ENCODE results near the gene SLC24A2.

SLC24A2 gene

DNA sequence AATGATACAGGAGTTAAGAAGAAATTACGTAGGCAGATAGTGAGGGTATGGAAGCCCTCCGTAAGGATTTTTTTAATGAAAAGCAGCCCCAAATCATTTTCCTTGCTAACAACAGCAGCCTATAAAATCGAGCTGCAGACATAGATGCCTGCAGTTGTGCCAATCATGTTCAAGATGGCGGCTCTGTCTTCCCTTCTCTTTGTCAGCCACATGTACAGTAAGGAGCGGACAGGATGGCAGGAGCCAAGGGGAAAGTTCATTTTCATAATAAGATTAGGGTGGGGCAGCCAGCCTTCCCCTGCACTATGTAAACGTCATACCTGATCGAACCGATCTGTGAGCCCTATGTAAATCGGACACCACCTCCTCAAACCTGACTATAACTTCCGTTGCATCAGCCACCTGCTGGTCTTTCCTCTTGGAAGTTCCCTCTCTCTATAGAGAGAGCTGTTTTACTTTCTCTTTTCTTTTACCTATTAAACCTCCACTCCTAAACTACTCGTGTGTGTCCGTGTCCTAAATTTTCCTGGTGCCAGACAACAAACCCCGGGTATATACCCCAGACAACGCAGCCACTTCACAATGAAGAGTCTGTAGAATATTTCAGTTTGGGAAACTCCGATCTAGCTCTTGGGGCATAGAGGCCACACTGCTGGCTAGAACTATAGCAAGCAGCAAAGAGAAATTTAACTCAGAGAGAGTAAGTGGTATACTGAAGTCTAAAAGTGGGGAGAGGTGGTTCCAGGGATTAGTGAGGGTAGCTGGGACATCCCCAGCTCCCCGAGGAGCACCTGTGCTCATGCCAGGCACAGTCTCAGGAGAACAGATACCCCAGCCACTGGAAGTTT is 20.8 kb upstream of the SLC24A2 start:
- TF ChIP-seq, protein P1, sequence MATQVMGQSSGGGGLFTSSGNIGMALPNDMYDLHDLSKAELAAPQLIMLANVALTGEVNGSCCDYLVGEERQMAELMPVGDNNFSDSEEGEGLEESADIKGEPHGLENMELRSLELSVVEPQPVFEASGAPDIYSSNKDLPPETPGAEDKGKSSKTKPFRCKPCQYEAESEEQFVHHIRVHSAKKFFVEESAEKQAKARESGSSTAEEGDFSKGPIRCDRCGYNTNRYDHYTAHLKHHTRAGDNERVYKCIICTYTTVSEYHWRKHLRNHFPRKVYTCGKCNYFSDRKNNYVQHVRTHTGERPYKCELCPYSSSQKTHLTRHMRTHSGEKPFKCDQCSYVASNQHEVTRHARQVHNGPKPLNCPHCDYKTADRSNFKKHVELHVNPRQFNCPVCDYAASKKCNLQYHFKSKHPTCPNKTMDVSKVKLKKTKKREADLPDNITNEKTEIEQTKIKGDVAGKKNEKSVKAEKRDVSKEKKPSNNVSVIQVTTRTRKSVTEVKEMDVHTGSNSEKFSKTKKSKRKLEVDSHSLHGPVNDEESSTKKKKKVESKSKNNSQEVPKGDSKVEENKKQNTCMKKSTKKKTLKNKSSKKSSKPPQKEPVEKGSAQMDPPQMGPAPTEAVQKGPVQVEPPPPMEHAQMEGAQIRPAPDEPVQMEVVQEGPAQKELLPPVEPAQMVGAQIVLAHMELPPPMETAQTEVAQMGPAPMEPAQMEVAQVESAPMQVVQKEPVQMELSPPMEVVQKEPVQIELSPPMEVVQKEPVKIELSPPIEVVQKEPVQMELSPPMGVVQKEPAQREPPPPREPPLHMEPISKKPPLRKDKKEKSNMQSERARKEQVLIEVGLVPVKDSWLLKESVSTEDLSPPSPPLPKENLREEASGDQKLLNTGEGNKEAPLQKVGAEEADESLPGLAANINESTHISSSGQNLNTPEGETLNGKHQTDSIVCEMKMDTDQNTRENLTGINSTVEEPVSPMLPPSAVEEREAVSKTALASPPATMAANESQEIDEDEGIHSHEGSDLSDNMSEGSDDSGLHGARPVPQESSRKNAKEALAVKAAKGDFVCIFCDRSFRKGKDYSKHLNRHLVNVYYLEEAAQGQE (IDR thresholded peaks at IDR 0.05; ENCODE audit: insufficient read depth in 1 of 2, low read depth in 2 of 2, low read length in 2 of 2): no peak
- TF ChIP-seq FOXP2 (optimal IDR thresholded peaks at IDR 0.05; ENCODE audit: borderline replicate concordance, extremely low read depth, extremely low read length, insufficient read depth) (no peak), TAF1 (IDR thresholded peaks at IDR 0.05; ENCODE audit: borderline replicate concordance, insufficient read depth, low read length) (no peak), SIN3A (IDR thresholded peaks at IDR 0.05; ENCODE audit: borderline replicate concordance, insufficient read depth, low read length) (no peak), POLR2AphosphoS5 (IDR thresholded peaks at IDR 0.05; ENCODE audit: low read depth, low read length) (no peak)

- TF ChIP-seq FOXP2 (optimal IDR thresholded peaks at IDR 0.05; ENCODE audit: borderline replicate concordance, extremely low read depth, extremely low read length, insufficient read depth) (no peak), TAF1 (IDR thresholded peaks at IDR 0.05; ENCODE audit: borderline replicate concordance, insufficient read depth, low read length) (no peak), POLR2AphosphoS5 (IDR thresholded peaks at IDR 0.05; ENCODE audit: low read depth, low read length) (no peak), SIN3A (IDR thresholded peaks at IDR 0.05; ENCODE audit: borderline replicate concordance, insufficient read depth, low read length) (no peak)
- TF ChIP-seq, protein P1 (IDR thresholded peaks at IDR 0.05; ENCODE audit: insufficient read depth in 1 of 2, low read depth in 2 of 2, low read length in 2 of 2): no peak
Measured at GRCh38 chr9:19807182-19807892, 18.5 kb upstream of the SLC24A2 start.

DNA sequence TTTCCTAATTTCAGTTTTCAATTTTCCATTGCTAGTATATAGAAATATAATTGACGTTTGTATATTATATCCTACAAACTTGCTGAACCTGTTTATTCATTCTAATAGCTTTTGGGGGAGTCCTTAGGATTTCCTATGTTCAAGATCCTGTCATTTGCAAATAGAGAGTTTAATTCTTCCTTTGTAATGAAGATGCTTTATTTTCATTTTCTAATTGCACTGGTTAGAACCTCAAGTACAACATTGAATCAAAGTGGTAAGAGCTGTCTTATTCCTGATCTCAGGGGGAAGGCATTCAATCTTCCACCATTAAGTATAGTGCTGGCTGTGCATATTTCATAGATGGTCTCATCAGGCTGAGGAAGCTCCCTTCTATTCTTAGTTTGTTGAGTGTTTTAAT is 15.6 kb upstream of the SLC24A2 start:
- TF ChIP-seq FOXP2 (optimal IDR thresholded peaks at IDR 0.05; ENCODE audit: borderline replicate concordance, extremely low read depth, extremely low read length, insufficient read depth) (no peak), SIN3A (IDR thresholded peaks at IDR 0.05; ENCODE audit: borderline replicate concordance, insufficient read depth, low read length) (no peak), TAF1 (IDR thresholded peaks at IDR 0.05; ENCODE audit: borderline replicate concordance, insufficient read depth, low read length) (no peak), POLR2AphosphoS5 (IDR thresholded peaks at IDR 0.05; ENCODE audit: low read depth, low read length) (no peak)
- TF ChIP-seq, protein P1 (IDR thresholded peaks at IDR 0.05; ENCODE audit: insufficient read depth in 1 of 2, low read depth in 2 of 2, low read length in 2 of 2): no peak

DNA sequence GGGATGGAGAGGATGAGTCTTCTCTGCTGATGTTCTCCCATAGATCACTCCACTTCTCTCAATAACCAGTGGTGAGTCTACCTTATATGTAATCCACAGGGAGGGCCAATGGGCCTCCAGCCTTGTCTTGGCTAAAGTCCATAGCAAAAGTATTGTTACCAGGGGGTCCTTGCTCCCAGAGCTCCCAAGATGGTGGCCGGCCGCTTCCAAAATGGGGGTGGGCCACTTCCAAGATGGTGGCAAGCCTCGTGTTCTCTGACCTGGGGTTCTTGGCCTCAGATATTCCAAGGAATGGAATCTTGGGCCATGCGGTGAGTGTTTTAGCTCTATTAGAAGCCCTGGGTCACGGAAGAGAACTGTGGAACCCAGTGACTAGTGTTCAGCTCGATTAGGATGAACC is 12.0 kb upstream of the SLC24A2 start:
- TF ChIP-seq SIN3A (IDR thresholded peaks at IDR 0.05; ENCODE audit: borderline replicate concordance, insufficient read depth, low read length) (no peak), TAF1 (IDR thresholded peaks at IDR 0.05; ENCODE audit: borderline replicate concordance, insufficient read depth, low read length) (no peak), POLR2AphosphoS5 (IDR thresholded peaks at IDR 0.05; ENCODE audit: low read depth, low read length) (no peak), FOXP2 (optimal IDR thresholded peaks at IDR 0.05; ENCODE audit: borderline replicate concordance, extremely low read depth, extremely low read length, insufficient read depth) (no peak)
- TF ChIP-seq, protein P1 (IDR thresholded peaks at IDR 0.05; ENCODE audit: insufficient read depth in 1 of 2, low read depth in 2 of 2, low read length in 2 of 2): no peak

Data from PFSK-1 (cell line).